GM19372 (cell line): ENCODE data around the gene EP400.

ENCODE experiments used
- ATAC-seq: cut with Tn5 transposase; IDR thresholded peaks from one replicate; pipeline ENCODE4 v1.9.1; 2021; ENCODE audit warnings: mild to moderate bottlenecking, low read depth, moderate library complexity; ENCODE audit not compliant: unreplicated experiment

Gene EP400, protein sequence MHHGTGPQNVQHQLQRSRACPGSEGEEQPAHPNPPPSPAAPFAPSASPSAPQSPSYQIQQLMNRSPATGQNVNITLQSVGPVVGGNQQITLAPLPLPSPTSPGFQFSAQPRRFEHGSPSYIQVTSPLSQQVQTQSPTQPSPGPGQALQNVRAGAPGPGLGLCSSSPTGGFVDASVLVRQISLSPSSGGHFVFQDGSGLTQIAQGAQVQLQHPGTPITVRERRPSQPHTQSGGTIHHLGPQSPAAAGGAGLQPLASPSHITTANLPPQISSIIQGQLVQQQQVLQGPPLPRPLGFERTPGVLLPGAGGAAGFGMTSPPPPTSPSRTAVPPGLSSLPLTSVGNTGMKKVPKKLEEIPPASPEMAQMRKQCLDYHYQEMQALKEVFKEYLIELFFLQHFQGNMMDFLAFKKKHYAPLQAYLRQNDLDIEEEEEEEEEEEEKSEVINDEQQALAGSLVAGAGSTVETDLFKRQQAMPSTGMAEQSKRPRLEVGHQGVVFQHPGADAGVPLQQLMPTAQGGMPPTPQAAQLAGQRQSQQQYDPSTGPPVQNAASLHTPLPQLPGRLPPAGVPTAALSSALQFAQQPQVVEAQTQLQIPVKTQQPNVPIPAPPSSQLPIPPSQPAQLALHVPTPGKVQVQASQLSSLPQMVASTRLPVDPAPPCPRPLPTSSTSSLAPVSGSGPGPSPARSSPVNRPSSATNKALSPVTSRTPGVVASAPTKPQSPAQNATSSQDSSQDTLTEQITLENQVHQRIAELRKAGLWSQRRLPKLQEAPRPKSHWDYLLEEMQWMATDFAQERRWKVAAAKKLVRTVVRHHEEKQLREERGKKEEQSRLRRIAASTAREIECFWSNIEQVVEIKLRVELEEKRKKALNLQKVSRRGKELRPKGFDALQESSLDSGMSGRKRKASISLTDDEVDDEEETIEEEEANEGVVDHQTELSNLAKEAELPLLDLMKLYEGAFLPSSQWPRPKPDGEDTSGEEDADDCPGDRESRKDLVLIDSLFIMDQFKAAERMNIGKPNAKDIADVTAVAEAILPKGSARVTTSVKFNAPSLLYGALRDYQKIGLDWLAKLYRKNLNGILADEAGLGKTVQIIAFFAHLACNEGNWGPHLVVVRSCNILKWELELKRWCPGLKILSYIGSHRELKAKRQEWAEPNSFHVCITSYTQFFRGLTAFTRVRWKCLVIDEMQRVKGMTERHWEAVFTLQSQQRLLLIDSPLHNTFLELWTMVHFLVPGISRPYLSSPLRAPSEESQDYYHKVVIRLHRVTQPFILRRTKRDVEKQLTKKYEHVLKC (N-terminal part only)

GRCh38 chr12:131949431-131950181, at the start of gene EP400:
Gene EP400 (plus strand): TSS chr12:131949942. CDS start chr12:131960620, 10,678 bp downstream.
- ATAC-seq: peak; percentile 89

GRCh38 chr12:131900397-131900796, 49.3 kb upstream of the EP400 start:
- no peak for ATAC-seq

- no peak for ATAC-seq
These were observed 48.1 kb upstream of the EP400 start for GRCh38 chr12:131901431-131902331.

DNA sequence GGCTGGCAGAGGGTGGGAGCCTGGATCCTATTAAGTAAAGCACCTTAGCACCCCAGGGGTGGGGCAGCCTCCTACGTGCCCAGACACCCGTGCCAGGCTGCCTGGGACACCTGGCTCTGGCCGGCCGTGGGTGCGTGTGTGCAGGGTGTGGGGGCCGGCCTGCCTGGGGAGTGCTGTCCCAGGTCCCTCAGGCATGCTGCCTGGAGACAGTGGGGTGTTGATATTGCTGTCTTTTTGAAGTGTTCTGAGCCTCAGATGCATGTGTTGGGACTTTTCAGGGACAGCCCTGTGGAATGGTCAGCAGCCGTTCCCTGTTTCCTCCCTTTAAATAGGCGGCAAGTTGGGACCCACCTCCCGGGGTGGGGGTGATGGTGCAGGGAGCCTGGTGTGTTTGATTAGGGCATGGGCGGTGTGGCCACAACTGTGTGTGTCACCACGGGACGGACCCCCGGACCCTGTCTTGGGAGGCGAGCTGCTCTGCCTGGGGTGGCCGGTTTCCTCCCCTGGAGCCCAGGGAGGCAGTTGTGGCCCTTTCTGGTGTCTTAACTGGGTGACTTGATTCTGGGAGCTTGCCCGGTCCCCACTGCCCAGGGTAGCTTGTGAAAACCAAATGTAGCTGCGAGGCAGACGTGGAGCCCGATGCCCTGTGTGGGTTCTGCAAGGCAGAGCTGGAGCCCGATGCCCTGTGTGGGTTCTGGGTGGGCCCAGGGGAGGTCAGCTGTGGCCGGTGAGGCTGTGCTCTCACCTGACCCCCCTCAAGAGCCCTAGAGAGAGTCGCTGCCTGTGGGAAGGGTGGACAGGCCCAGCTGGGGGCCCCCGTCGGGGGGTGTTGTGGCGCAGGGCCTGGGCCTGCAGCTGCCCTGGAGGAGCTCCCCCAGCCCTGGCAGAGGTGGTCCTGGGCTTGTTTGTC, 47.2 kb upstream of the EP400 start:
- ATAC-seq: no peak

DNA sequence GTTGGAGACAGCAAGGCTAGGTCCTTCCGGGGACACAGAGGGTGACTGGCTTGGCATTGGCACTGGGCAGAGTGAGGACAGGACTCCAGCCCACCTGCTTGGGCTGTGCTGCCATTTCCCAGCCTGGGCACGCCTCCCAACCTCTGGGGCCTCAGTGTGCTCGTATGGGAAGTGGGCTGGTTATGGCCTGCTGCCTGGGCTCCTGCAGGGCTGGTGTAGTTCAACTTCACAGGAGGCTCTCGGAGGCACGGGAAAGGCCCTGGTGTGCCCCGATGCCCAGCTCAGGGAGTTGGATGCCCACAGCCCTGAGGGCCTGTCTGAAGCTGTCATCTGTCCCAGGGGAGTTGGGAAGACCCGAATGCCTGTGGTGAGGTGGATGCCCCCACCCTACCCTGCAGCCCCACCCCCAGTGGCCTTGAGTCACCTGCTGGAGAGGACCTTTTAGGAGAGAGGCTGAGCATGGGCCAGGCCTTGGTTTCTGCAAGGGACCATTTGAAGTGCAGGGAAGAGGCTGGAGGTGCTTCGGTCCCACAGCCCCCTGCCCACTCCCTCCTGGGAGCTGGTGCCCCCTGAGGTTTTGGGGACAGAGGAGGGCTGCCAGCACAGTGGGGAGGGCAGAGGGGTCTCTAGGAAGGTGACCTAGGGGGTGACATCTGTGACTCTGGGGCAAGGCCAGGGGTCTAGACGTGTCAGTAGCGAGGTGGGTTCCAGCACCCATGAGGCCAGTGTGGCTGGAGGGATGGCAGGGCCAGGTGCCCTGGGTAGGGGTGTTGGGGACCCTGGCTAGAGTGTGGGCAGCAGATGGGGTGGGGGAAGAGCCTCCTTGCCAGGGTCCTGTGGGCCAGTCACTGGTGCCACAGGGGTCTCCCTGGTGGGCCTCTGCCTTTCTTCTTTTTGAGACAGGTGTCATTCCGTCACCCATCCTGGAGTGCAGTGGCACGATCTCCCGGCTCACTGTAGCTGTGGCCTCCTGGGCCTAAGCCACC, 46.2 kb upstream of the EP400 start:
- no peak for ATAC-seq

GRCh38 chr12:131904346-131904745, 45.4 kb upstream of the EP400 start:
- ATAC-seq: no peak

GRCh38 chr12:131905081-131905629, 44.6 kb upstream of the EP400 start:
- no peak for ATAC-seq

GRCh38 chr12:131905630-131906091, 44.1 kb upstream of the EP400 start:
- ATAC-seq: no peak

DNA sequence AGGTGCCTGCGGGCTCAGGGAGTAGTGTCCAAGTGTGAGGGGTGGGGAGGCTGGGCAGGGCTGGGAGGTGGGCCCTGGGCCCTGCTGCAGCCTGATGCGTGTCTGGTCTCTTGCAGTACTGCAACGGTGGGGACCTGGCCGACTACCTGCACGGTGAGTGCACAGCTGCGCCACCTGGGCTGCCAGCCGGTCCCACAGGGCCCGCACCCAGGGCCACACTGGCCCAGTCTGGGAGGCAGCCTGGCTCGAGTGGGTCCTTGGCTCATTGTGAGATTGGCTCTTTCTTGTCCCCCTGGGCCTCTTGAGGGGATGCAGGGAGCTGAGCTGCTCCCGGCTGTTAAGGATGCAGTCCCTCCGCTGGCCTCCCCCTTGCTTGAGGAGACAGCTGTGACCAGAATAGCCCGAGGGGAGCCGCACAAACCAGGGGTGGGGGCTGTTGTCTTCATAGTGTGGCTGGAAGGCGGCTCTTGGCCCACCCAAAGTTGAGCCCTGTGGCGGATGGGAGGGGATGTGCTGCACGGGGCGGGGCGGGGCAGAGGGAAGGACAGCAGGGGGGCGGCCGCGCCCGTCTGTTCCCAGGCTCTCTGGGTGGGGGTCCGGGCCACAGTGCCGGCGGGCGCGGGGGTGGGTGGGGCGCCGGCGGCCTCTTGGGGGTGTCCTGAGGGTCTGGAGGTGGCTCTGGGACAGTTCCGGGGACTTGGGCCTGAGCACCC, 42.2 kb upstream of the EP400 start:
- no peak for ATAC-seq

- ATAC-seq: no peak
These were observed 41.4 kb upstream of the EP400 start for GRCh38 chr12:131908092-131909080.

GRCh38 chr12:131909081-131909751, 40.5 kb upstream of the EP400 start:
- no peak for ATAC-seq

DNA sequence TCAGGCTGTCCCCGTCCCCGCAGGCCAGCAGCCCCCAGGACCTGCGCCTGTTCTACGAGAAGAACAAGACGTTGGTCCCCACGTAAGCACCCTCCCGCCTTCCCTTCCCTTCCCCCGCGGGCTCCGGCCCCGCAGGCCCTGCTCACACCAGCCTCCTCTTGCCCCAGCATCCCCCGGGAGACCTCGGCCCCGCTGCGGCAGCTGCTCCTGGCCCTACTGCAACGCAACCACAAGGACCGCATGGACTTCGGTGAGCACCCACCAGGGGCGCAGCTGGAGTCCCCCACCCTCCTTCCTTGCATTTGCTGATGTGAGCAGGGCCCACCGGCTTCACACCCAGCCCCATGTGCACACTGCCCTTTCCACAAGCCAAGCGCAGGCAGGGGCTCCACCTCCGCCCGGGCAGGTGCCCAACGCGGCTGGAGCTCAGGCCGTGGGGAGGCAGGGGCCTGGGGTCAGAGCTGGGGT, 40.0 kb upstream of the EP400 start:
- no peak for ATAC-seq

DNA sequence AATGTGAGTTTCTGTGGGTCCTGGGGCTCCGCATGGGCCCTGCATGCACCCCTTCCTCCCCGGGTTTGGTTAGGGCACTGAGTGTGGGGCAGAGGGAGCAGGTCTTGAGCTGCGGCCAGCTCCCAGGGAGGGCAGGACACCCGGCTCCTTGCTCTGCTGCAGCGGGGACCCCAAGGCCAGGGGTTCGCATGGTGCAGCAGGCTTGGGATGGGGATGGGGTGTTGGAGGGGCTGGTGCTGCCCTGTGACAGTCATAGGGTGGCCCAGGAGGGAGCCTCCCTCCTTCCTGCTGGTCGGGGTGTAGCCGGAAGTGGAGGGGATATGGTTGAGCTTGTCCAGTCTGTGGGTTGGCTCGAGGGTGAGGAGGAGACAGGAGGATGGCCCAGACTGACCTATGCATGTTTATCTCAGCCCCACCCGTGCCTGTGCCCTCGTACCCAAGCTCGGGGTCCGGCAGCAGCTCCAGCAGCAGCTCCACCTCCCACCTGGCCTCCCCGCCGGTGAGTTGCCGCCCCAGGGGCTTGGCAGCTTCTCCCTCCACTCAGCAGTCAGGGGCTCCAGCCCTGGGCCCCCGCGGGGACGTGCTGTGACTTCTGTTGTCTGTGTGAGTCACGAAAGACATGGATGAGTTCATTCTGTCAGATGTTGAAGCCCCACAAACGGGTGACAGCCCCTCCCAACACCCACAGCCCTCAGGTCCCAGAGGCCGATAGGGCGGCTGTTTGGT, 39.3 kb upstream of the EP400 start:
- ATAC-seq: no peak
